Tibial nerve (tissue), 4 donors: Measurements from ENCODE around the gene KBTBD6. TPM values are rescaled to one million over a fixed set of nuclear protein-coding genes. Genes with fewer than 3 reads are reported as not detected.

Experiments
- DNase-seq, 2 donors: peaks; one replicate each; pipeline ENCODE4 v3.0.0-alpha.2; 2019; ENCODE audit warnings: low spot score in 2 of 2
- H3K27ac ChIP-seq, 4 donors: fragments of 200-600 bp; sonication (generic) in 3 of 4; one replicate each; pipeline ENCODE4 v1.5.1; 2017 to 2019; ENCODE audit warnings: mild to moderate bottlenecking in 1 of 4
- H3K27me3 ChIP-seq, 2 donors: fragments of 200-600 bp; sonication (generic) in 1 of 2; one replicate each; pipeline versions ENCODE4 v1.5.1 to v1.6.0; 2017 to 2019
- H3K36me3 ChIP-seq, 3 donors: fragments of 200-600 bp; sonication (generic); one replicate each; pipeline ENCODE4 v1.5.1; 2018 to 2019
- H3K4me1 ChIP-seq, 4 donors: fragments of 200-600 bp; sonication (generic) in 3 of 4; one replicate each; pipeline ENCODE4 v1.5.1; 2017 to 2019
- H3K4me3 ChIP-seq, 4 donors: fragments of 200-600 bp; sonication (generic) in 3 of 4; one replicate each; pipeline ENCODE4 v1.5.1; 2017 to 2019; ENCODE audit warnings: mild to moderate bottlenecking in 1 of 4, moderate library complexity in 1 of 4
- H3K9me3 ChIP-seq, 4 donors: fragments of 200-600 bp; sonication (generic) in 3 of 4; one replicate each; pipeline ENCODE4 v1.5.1; 2017 to 2019
- CTCF ChIP-seq, 5 experiments: fragments of 200-600 bp in 3 of 5; fragments of 450-650 bp in 2 of 5; sonication (generic) in 3 of 5; IDR thresholded peaks; one replicate each; pipeline ENCODE4 v1.5.1; 2016 to 2019; ENCODE audit warnings: antibody characterized with exemption in 5 of 5, mild to moderate bottlenecking in 3 of 5, moderate library complexity in 2 of 5
- EP300 ChIP-seq, 2 donors: sonication (generic); formaldehyde crosslinking; IDR thresholded peaks; one replicate each; pipeline ENCODE4 v1.6.1; 2017; ENCODE audit warnings: antibody characterized with exemption in 2 of 2, mild to moderate bottlenecking in 1 of 2
- POLR2A ChIP-seq, 2 donors: fragments of 450-650 bp; IDR thresholded peaks; one replicate each; pipeline ENCODE4 v1.6.1; 2017; ENCODE audit warnings: antibody characterized with exemption in 2 of 2, mild to moderate bottlenecking in 2 of 2, moderate library complexity in 2 of 2
- WGBS, 2 donors: methylation state at CpG; one replicate each; pipeline ENCODE4 v1.1.5; 2018; 5-methylcytosine and 5-hydroxymethylcytosine counted together
- total RNA-seq, 4 donors: library from RNA; depleted of rRNA; stranded (reverse); fragments of >200 nt; gene quantifications; one replicate each; pipeline ENCODE4 v1.1.0, GENCODE V29; 2016

The KBTBD6 gene
- total RNA-seq, 4 donors from 2014 or later: 8.1 to 14.2 (median 9.0) TPM

DNA sequence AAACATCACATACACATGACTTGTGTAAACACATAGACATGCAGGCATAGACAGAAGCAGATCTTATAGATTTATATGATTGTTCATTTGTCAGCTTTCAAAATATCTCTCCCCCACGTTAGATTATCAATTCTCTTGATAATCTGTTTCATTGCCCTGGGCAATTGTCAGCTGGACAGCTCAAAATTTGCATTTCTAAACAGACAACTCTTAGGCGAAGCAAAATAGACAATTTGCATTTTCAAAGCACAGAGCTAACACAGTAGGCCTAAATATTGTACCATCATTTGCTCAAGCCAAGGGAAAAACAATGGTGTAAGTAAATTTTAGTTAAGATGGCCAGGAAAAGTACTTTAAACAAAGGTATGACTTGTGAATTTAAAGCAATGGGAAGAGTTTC is 24.0 kb upstream of the KBTBD6 start:
- no peak for TF ChIP-seq CTCF (IDR thresholded peaks at IDR 0.05)
- no peak for TF ChIP-seq POLR2A (IDR thresholded peaks at IDR 0.05)
- TF ChIP-seq EP300 (IDR thresholded peaks at IDR 0.05): no peak
- peaks cover 0 to 12% (median 0%) of the 10 kb centered on the region in 4 donors for H3K9me3 ChIP-seq
- no peaks in the 10 kb centered on the region for H3K4me1 ChIP-seq
- H3K27ac ChIP-seq: no peak overlapping the region
- no peak overlapping the region for H3K4me3 ChIP-seq
- peaks cover 0 to 2% (median 0%) of the 10 kb centered on the region in 3 donors for H3K36me3 ChIP-seq
- DNase-seq: no peak
- no peaks in the 10 kb centered on the region for H3K27me3 ChIP-seq
- 65% methylated on average over 2 of the region's 2 CpGs for WGBS, 2 donors

DNA sequence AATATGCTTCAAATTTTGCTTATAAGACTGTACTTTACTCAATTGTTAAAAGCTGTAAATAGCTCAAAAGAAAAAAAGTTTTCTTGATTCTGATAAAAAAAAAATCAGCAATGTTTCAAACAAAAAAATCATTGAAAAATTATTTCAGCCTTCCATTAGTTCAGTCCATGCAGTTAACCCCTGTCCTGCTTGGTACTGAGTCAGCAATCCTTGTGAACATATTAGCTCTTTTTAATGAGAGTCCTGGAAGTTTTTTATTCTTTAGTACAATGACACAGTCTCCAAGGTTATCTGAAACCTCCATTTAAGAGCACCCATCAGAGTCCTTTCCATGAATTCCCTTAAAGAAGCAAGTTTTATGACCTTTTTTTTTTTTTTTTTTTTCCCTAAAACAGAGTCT is 21.4 kb upstream of the KBTBD6 start:
- no peak for DNase-seq
- TF ChIP-seq CTCF (IDR thresholded peaks at IDR 0.05): no peak
- TF ChIP-seq EP300 (IDR thresholded peaks at IDR 0.05): no peak
- TF ChIP-seq POLR2A (IDR thresholded peaks at IDR 0.05): no peak
- no peak overlapping the region for H3K27ac ChIP-seq

DNA sequence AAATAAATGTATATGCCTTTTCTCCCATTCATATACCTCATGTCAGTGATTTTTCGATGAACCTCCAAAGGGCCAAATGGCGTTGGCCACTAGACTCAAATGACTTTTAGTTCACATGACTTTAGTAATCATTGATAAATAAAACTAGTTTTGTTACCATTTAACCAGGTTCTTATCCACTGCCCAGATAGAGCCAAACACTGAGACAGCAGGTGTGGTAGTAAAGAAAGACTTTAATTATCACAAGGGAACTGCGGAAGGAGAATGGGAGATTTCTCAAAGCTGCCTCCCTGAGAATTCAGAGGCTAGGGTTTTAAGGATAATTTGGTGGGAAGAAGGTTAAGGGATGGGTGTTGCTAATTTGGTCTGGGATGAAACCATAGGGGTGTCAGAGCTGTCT is 19.4 kb upstream of the KBTBD6 start:
- Histone ChIP-seq H3K4me3 (no peak overlapping the region), H3K27me3 (no peaks in the 10 kb centered on the region), H3K9me3 (peaks cover 0 to 51% (median 11%) of the 10 kb centered on the region in 4 donors), H3K27ac (no peak overlapping the region), H3K36me3 (peaks cover 0 to 43% (median 0%) of the 10 kb centered on the region in 3 donors), H3K4me1 (no peaks in the 10 kb centered on the region)
- TF ChIP-seq POLR2A (IDR thresholded peaks at IDR 0.05): no peak
- no peak for TF ChIP-seq CTCF (IDR thresholded peaks at IDR 0.05)
- TF ChIP-seq EP300 (IDR thresholded peaks at IDR 0.05): no peak
- WGBS, 2 donors: 99% methylated on average over 3 of the region's 3 CpGs
- DNase-seq: no peak

More for the DNA sequence above, 21.4 kb upstream of the KBTBD6 start:
- Histone ChIP-seq H3K36me3 (peaks cover 0 to 24% (median 0%) of the 10 kb centered on the region in 3 donors), H3K9me3 (peaks cover 0 to 32% (median 4%) of the 10 kb centered on the region in 4 donors), H3K27me3 (no peaks in the 10 kb centered on the region), H3K4me3 (no peak overlapping the region), H3K4me1 (no peaks in the 10 kb centered on the region)

GRCh38 chr13:41150058-41150457 is 17.5 kb upstream of the KBTBD6 start:
- H3K4me3 ChIP-seq: no peak overlapping the region
- WGBS, 2 donors: 76 to 86% methylated on average over 2 of the region's 2 CpGs
- H3K4me1 ChIP-seq: no peaks in the 10 kb centered on the region
- H3K27me3 ChIP-seq: no peaks in the 10 kb centered on the region
- H3K9me3 ChIP-seq: peaks cover 0 to 51% (median 11%) of the 10 kb centered on the region in 4 donors
- H3K27ac ChIP-seq: no peak overlapping the region
- peaks cover 0 to 46% (median 0%) of the 10 kb centered on the region in 3 donors for H3K36me3 ChIP-seq
- TF ChIP-seq CTCF (IDR thresholded peaks at IDR 0.05) (no peak), POLR2A (IDR thresholded peaks at IDR 0.05) (no peak), EP300 (IDR thresholded peaks at IDR 0.05) (no peak)
- DNase-seq: no peak

GRCh38 chr13:41148419-41149283 is 16.0 kb upstream of the KBTBD6 start:
- Histone ChIP-seq H3K27ac (no peak overlapping the region), H3K4me1 (no peaks in the 10 kb centered on the region), H3K36me3 (peaks cover 0 to 46% (median 0%) of the 10 kb centered on the region in 3 donors), H3K9me3 (peaks cover 0 to 51% (median 11%) of the 10 kb centered on the region in 4 donors), H3K27me3 (no peaks in the 10 kb centered on the region), H3K4me3 (no peak overlapping the region)
- no peak for DNase-seq
- TF ChIP-seq POLR2A (IDR thresholded peaks at IDR 0.05) (no peak), EP300 (IDR thresholded peaks at IDR 0.05) (no peak), CTCF (IDR thresholded peaks at IDR 0.05) (no peak)
- WGBS, 2 donors: 91 to 93% methylated on average over 3 of the region's 3 CpGs
